ENCODE results near the gene MZB1. TPM values are rescaled to one million over a fixed set of nuclear protein-coding genes. Genes with fewer than 3 reads are reported as not detected.
A peak's percentile ranks its signal among the peaks of the same experiment; 100 is the strongest.
"Not testable (repeated sequence)": the region's sequence is repeated elsewhere in the genome, so short reads cannot be mapped to it uniquely, and the experiment has no call there.

MZB1 gene
- total RNA-seq, 1 donor from 2014 or later: not detected

DNA sequence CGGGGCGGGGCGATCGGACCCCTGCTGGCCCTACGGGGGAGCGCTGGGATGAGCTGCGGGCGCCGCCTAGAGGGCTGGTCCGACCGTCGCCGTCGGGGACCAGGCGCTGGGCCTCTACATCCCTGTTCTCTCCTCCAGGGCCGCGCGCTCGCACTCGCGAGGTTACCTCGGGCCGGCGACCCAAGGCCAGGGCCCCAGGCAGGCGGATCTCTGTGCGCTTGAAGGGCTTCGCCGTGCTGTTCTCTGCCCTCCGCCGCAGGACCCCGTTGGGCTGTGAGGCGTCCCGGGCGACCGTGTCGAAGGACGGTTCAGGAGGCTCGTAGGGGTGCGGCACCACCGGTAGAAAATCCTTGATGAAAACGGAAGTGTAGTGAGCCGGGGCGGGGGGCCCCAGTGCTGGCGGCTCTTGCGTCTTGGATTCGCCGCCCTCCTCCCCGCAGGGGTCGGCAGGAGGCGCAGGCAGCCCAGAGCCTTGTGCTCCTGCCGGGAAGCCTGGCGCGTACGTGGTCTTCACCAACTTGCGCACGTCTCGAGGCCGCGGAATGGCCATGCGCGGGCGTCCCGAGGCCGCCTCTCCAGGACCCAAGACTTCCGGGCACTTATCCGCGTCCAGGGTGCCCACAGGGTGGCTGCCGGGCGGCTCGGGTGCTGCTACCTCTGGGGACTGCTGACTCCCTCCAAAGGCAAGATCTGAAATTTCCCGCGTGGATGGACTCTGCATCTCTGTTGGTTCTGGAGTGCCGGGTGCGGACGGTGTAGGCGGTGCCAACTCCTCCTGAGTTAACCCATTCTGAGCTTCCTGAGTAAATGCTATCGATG is 3.2 kb upstream of the MZB1 start:
- peak in 1 of 2 donors; percentile 58 for DNase-seq (ENCODE audit: low read depth in 2 of 2)

DNA sequence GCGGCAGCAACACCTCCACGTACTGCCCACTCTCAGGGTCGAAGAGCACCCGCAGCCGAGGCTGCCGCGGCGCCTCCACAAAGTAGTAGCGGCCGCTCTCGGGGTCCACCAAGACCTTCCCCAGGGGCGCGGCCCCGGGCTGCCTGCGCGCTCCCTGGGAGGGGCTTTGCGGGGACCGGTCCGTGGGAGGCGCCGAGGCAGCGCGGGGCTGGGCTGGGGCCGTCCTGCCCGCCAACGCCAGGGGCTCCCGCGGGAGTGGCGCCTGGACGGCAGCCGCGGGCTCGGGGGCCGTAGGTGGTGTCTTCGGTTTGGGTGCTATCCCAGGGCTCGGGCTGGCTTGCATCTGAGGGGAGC is 2.6 kb upstream of the MZB1 start:
- no peak for DNase-seq (ENCODE audit: low read depth in 2 of 2)

GRCh38 chr5:139391570-139392323 is 2.0 kb upstream of the MZB1 start:
- DNase-seq (ENCODE audit: low read depth in 2 of 2): no peak

DNA sequence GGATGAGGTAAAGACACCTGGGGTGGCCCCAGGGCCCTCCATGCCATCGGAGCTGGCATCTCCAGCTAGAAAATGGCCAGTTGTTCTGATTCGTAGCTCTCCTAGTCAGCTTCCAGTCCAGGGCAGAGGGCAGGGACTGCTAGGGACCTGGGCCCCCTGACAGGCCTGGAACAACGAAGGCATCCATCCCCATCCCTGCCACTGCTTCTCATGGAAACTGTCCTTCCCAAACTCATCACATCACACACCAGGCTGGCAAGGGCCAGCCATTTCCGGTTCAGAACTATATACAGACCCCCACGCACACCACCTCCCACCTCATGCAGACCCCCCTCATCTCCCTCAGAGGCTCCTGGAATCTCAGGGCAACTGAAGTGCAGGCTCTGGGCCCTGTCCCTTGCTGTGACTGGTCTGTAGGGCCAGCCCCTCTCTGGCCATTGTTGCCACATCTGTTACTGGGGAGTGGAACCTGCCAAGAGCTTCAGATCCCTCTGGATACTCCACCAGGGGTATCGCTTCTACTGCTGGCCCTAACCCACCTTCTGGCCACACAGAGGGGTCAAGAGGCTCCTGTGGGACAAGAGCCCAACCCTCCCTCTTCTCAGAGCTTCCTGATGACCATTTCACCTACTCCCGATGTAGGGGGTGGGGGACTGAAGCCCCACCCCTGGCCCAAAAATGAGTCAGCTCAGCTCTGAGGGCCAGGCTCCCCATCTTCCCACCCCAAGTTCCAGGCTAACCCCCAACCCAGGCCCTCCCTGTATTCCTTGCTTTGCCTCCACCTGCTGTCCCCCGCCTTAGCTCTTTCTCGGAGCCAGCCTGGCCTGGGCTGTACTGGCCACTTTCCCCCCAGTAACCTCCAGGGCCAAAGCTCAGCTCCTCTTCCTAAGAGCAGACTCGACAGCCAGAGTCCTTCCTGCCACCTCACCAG is 1.2 kb upstream of the MZB1 start:
- DNase-seq (ENCODE audit: low read depth in 2 of 2): no peak

- DNase-seq (ENCODE audit: low read depth in 2 of 2): peak in 1 of 2 donors; percentile 55
Observed at GRCh38 chr5:139388198-139388821, 1.4 kb downstream of the MZB1 start.

GRCh38 chr5:139387611-139388197 is 2.0 kb downstream of the MZB1 start:
- DNase-seq (ENCODE audit: low read depth in 2 of 2): no peak

GRCh38 chr5:139386956-139387355 is 2.8 kb downstream of the MZB1 start:
- DNase-seq (ENCODE audit: low read depth in 2 of 2): not testable (repeated sequence)

GRCh38 chr5:139386050-139386438 is 3.7 kb downstream of the MZB1 start:
- DNase-seq (ENCODE audit: low read depth in 2 of 2): no peak

DNA sequence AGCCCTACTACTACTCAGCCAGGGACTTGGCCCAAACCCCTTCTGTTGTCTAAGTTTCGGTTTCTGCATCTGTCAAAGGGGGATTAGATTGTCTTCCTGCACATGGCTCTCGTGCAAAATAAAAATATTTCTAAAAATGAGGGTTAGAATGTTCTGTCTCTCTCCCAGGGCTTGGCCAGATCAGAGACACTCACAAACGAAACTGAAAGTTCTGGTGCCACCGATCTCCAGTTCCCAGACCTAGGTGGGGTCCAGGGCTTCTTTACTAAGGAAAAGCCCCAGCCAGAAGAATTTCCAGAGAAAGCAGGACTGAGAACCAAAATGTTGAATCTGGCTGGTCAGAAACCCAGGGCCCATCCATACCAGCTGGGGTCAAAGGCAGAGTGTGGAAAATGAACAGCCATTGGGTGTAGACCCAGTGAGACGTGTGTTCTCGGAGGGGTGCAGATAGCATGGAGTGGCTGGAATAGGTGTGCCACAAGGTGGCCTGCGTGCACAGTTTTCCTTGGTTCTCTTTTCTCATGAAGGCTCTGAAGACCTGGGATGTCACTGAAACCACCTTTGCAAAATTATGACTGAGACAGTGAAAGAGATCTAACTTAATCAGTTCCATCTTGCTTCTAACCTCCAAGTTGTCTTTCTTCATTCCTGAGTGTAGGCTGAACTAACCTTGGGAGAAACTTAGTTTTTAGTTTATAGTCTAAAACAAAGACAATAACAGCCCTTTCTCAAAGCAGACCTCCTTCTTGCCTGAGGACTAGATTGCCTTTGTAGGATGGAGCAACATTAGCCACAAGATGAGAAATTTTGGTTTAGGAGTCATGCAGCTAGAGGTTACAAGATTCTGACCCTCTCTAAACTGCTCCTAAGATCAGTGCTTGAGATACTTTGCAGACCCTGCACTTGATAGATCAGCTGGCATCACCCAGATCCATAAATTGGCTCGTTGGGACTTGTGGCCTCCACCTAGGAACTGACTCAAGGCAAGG is 4.4 kb downstream of the MZB1 start:
- DNase-seq (ENCODE audit: low read depth in 2 of 2): no peak

- DNase-seq (ENCODE audit: low read depth in 2 of 2): no peak
Observed at GRCh38 chr5:139384591-139385051, 5.1 kb downstream of the MZB1 start.

DNA sequence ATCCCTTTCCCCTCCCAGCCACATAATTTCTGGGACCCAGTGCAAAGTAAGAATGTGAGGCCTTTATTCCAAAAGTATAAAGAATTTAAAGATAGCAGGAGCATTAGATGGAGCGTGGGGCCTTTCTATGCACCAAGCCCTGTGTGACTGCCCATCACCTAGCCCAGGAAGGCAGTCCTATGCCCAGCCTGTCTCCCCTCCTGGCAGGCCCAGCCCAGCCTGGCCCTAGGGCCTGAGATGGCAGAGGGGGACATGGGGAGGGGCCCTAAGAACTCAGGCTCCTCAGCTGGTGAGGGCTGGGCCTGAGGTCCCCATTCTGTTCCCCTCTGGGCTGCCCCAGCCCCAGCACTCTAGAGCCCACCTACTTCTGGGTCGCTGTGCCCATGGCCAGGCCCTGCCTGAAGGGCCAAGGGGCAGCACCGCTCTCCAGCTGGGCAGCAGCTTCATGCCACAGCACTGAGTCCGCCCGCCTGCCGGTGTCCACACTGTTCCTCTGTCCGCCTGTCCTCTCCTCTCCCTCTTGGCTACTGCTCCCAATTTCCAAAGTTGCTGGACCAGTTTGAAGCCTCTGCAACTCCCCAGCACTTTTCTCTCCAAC is 5.6 kb downstream of the MZB1 start:
- DNase-seq (ENCODE audit: low read depth in 2 of 2): no peak

DNA sequence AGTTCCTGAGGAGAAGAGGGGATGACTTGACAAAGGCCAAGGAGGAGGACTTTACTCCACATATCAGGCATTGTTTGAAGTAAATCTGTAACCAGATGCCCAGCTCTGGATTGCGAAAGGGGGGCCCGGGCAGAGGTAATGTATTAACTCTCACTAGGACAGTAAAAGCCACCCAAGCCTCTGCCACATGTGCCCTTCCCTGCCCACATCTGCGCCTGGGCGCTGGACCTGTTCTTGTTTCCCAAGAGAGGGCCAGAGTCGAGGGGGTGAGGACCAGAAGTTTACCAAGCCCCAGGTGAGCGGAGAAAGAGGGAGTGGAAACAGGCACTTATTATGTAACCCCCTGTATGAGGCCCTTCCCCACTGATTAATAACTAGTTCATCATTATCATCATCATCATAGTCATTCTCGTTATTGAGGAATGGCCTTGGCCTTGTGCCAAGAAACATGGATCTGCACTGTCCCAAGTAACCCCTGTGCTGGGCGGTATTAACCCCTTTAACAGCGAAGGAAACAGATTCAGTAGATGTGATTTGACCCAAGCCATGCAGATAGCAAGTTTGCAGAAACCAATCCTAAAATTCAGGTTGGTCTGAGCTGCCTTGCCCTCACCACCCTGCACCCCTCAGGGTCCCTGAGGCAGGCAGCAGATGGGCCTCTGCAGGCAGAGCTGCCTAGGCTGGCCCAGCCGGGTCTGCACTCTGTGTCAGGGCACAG is 6.3 kb downstream of the MZB1 start, which contains the start of gene SLC23A1:
SLC23A1 (minus strand) TSS at position 23 of the 718 bp plus-strand sequence. CDS start 44 bp downstream, outside the sequence.
- DNase-seq (ENCODE audit: low read depth in 2 of 2): no peak

DNA sequence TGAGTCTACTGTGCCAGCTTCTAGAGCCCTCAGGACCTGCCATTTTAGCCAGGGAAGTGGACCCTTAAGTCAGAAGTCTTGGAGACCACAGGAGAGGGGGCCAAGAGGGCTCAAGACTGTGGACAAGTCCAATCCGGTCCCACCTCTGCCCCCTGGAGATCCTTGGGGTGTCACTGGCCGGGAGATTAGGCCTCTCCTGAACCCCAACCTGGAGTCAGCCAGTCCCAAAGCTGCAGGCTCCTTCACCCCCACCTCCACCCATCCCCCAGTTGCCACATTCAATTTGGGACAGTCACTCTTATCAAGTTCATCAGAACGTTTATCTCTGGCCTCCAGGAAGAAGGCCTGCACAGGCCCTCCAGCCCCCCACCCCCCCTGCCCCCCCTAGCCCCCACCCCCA is 6.9 kb downstream of the MZB1 start:
- DNase-seq (ENCODE audit: low read depth in 2 of 2): no peak

DNA sequence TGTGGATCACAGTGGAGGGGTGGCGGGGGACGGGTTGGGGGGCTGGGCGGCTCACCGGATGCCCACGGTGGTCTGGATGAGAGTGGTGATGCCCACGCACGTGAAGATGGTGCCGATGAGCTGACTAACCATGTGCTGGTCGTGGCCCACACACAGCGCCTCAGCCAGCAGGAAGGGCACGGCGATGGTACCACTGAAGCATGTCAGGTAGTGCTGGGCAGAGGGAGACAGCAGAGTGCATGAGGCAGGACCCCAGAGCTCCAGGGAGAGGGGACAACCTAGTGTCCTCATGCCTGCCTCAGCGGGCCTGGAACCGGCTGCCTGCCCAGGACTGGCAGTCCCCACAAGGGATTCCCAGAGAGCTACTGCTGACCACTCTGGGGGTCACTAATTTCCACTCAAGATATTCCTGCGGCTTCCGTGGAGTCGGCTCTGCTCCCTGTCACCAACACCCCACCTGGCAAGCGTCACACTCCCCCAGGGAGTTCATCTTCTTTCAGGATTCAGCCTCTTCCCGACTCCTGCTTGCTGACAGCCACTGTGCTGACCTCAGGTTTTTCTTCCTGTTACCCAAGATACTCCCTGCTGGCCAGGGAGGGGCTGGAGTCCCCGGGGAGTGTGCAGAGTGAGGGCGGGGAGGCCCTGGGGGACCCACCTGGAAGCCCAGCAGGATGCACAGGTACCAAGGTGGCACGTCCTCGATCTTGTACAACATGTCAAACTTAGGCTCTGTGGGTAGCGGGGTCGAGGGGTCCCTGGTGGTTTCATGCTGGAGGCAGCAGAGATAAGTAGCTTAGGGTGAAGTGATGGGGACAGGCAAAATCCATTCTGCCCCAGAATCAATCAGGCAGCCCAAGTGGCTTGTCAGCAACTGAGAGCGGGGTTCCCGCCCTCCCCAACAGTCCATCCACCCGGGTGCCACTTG is 7.6 kb downstream of the MZB1 start:
- no peak for DNase-seq (ENCODE audit: low read depth in 2 of 2)

DNA sequence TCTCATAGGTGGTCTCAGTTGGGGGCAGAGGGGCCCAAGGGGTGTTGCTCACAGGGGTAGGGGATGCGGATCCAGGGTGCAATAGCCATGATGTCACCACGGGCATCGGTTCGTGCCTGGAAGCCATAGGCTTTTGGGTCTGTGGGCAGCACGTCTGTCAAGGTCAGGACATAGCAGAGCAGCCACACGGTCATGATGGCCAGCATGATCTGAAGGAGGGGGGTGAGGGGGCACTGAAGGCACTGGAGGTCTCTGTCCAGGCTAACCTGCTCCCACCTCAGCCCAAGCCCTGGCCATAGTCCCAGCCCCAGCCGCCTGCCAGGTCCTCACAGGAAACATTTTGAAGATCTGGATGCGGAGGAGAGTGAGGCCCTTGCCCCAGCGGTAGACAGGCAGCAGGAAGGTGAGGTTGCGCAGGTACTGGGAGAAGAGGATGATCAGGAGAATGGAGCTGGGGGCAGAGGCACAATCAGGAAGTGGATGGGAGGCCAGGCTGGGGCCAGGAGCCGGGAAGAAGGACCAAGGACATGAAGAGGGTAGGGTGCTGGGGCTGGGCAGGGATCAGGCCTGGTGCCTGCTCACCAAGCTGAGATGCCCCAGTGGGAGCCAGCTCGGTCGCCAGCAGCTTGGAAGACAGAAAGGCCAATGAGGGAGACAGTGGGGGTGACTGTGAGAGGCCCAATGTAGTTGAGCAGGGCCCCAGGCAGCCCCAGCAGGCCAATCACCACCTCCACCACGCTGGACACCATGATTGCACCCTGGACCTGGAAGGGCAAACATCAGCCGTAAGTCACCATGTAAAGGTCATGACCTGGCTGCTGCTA is 9.9 kb downstream of the MZB1 start:
- no peak for DNase-seq (ENCODE audit: low read depth in 2 of 2)

GRCh38 chr5:139378941-139379361 is 10.8 kb downstream of the MZB1 start:
- no peak for DNase-seq (ENCODE audit: low read depth in 2 of 2)
